Hepatocyte (in vitro differentiated cells): ENCODE data around the gene NPAS3.

ENCODE experiments used
- EZH2 ChIP-seq: fragments of 200-600 bp; sonication (generic); IDR thresholded peaks from 2 replicates; pipeline ENCODE4 v1.6.1; 2016; ENCODE audit warnings: antibody characterized with exemption, mild to moderate bottlenecking, borderline replicate concordance
- EZH2phosphoT487 ChIP-seq: fragments of 200-600 bp; sonication (generic); IDR thresholded peaks from one replicate; pipeline ENCODE4 v1.6.1; 2018; ENCODE audit warnings: antibody characterized with exemption, mild to moderate bottlenecking, low read depth, moderate library complexity; ENCODE audit not compliant: unreplicated experiment, severe bottlenecking
- TF ChIP-seq, protein P1 (sequence below): fragments of 200-600 bp; sonication (generic); IDR thresholded peaks from 2 replicates; pipeline ENCODE4 v1.5.1; 2016; ENCODE audit warnings: antibody characterized with exemption, mild to moderate bottlenecking; ENCODE audit not compliant: poor library complexity

- TF ChIP-seq EZH2 (no peak), EZH2phosphoT487 (no peak)
- TF ChIP-seq, protein P1, sequence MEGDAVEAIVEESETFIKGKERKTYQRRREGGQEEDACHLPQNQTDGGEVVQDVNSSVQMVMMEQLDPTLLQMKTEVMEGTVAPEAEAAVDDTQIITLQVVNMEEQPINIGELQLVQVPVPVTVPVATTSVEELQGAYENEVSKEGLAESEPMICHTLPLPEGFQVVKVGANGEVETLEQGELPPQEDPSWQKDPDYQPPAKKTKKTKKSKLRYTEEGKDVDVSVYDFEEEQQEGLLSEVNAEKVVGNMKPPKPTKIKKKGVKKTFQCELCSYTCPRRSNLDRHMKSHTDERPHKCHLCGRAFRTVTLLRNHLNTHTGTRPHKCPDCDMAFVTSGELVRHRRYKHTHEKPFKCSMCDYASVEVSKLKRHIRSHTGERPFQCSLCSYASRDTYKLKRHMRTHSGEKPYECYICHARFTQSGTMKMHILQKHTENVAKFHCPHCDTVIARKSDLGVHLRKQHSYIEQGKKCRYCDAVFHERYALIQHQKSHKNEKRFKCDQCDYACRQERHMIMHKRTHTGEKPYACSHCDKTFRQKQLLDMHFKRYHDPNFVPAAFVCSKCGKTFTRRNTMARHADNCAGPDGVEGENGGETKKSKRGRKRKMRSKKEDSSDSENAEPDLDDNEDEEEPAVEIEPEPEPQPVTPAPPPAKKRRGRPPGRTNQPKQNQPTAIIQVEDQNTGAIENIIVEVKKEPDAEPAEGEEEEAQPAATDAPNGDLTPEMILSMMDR = no peak
Measured at GRCh38 chr14:33509454-33509853, 570.8 kb downstream of the NPAS3 start.
